ENCODE measurements around the gene PLCXD3.

The PLCXD3 gene

DNA sequence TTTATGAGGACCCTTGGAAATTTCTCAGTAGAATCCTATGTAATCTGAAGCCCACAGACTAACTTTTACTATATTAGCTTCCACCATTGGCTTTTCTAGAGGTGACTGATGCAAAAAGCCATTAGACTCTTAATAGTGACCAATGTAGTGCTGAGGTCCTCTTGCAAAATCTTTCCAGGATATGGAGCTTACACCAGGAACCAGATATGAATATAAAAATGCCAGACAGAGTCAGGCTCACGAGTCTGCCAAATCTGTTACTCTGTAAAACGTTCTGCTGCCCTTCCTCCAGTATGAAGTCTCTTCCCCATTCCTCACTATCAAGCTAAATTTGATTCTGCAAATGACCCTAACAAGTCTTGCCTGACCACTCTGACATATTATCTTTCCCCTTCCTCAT is 223.7 kb downstream of the PLCXD3 start:
- Histone ChIP-seq H3K27me3 (no peaks in the 10 kb centered on the region), H3K36me3 (no peaks in the 10 kb centered on the region), H3K4me1 (no peaks in the 10 kb centered on the region), H3K4me3 (ENCODE audit: low read depth, low read length) (no peak overlapping the region), H3K9me3 (no peaks in the 10 kb centered on the region)
- TF ChIP-seq, protein P1, sequence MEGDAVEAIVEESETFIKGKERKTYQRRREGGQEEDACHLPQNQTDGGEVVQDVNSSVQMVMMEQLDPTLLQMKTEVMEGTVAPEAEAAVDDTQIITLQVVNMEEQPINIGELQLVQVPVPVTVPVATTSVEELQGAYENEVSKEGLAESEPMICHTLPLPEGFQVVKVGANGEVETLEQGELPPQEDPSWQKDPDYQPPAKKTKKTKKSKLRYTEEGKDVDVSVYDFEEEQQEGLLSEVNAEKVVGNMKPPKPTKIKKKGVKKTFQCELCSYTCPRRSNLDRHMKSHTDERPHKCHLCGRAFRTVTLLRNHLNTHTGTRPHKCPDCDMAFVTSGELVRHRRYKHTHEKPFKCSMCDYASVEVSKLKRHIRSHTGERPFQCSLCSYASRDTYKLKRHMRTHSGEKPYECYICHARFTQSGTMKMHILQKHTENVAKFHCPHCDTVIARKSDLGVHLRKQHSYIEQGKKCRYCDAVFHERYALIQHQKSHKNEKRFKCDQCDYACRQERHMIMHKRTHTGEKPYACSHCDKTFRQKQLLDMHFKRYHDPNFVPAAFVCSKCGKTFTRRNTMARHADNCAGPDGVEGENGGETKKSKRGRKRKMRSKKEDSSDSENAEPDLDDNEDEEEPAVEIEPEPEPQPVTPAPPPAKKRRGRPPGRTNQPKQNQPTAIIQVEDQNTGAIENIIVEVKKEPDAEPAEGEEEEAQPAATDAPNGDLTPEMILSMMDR (IDR thresholded peaks at IDR 0.05; ENCODE audit: low read depth, low read length), result no peak
- no peak for DNase-seq

DNA sequence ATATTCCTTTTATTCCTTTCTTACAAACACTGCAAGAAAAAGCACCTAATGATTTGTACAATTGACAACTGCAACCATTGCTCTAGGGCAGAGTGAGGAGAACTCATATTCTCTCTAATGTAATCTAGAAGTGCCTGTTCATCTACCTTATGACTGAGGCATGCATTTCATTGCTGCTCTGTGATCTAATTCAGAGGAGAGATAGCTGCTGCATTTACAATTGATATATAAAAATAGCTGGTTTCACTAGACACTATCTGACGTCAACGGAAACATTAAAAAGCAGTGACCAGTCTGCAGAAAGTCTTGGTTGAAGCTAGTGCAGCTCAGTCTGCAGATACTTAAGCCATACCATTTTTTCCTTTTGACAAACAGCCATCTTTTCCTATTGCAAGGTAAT is 224.2 kb downstream of the PLCXD3 start:
- TF ChIP-seq, protein P1 (IDR thresholded peaks at IDR 0.05; ENCODE audit: low read depth, low read length), result no peak
- Histone ChIP-seq H3K9me3 (no peaks in the 10 kb centered on the region), H3K27me3 (no peaks in the 10 kb centered on the region), H3K4me1 (no peaks in the 10 kb centered on the region), H3K36me3 (no peaks in the 10 kb centered on the region), H3K4me3 (ENCODE audit: low read depth, low read length) (no peak overlapping the region)
- DNase-seq, result no peak

GRCh38 chr5:41284938-41285337 is 225.5 kb downstream of the PLCXD3 start:
- Histone ChIP-seq H3K9me3 (no peaks in the 10 kb centered on the region), H3K4me1 (no peaks in the 10 kb centered on the region), H3K4me3 (ENCODE audit: low read depth, low read length) (no peak overlapping the region), H3K36me3 (no peaks in the 10 kb centered on the region), H3K27me3 (no peaks in the 10 kb centered on the region)
- TF ChIP-seq, protein P1 (IDR thresholded peaks at IDR 0.05; ENCODE audit: low read depth, low read length), result no peak
- no peak for DNase-seq

GRCh38 chr5:41281215-41281810 is 229.1 kb downstream of the PLCXD3 start:
- TF ChIP-seq, protein P1 (IDR thresholded peaks at IDR 0.05; ENCODE audit: low read depth, low read length), result no peak
- Histone ChIP-seq H3K27me3 (no peaks in the 10 kb centered on the region), H3K36me3 (no peaks in the 10 kb centered on the region), H3K4me1 (no peaks in the 10 kb centered on the region), H3K9me3 (no peaks in the 10 kb centered on the region), H3K4me3 (ENCODE audit: low read depth, low read length) (no peak overlapping the region)
- DNase-seq, result no peak

GRCh38 chr5:41279040-41279439 is 231.4 kb downstream of the PLCXD3 start:
- TF ChIP-seq, protein P1 (IDR thresholded peaks at IDR 0.05; ENCODE audit: low read depth, low read length), result no peak
- H3K27me3 ChIP-seq, result no peaks in the 10 kb centered on the region
- H3K36me3 ChIP-seq, result no peaks in the 10 kb centered on the region
- no peak overlapping the region for H3K4me3 ChIP-seq (ENCODE audit: low read depth, low read length)
- no peaks in the 10 kb centered on the region for H3K9me3 ChIP-seq
- H3K4me1 ChIP-seq, result no peaks in the 10 kb centered on the region
- DNase-seq, result no peak

DNA sequence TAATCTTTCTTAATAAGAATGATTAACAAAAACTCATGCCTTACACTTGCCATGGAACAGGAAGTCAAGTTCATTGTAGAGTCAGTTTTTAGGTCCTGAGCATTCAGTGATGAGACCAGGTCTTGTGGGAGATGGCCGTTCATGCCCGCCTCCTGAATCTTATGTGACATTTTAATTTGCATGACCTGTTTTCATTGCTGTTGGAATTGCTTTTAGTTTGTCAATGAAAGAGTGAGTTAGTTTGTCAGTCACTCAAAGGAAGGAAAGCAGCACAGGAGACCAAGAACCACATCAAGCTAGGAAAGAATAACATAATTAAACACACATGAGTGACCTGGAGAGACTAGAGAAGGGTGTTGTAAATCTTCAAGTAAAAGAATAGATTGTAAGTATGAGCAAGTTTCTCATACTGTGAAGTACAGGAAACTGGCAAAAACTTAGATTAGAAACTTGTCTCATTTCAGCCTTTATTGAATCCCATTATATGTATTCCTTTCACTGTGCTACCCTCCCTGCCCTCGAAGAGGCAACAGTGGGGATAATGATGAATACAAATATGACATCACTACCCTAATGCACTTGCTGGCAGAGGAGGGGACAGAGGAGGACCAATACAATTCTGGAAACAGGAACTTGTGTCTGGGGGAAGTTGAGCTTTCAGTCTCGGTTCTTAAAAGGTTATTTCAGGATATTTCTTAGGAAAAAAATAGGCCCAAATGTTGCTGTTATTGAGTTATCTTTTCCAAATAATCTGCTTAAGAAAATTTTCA is 232.7 kb downstream of the PLCXD3 start:
- DNase-seq, result no peak
- Histone ChIP-seq H3K9me3 (no peaks in the 10 kb centered on the region), H3K36me3 (no peaks in the 10 kb centered on the region), H3K27me3 (no peaks in the 10 kb centered on the region), H3K4me1 (no peaks in the 10 kb centered on the region), H3K4me3 (ENCODE audit: low read depth, low read length) (no peak overlapping the region)
- TF ChIP-seq, protein P1 (IDR thresholded peaks at IDR 0.05; ENCODE audit: low read depth, low read length), result no peak
